SIG-M5 (cell line): ENCODE measurements around the gene TRAPPC3.
A peak's percentile ranks its signal among the peaks of the same experiment; 100 is the strongest.

Experiments
- DNase-seq: peaks from one replicate; lab custom pipeline; 2025; lab: John Stamatoyannopoulos, UW

TRAPPC3 gene

GRCh38 chr1:36098650-36099365 lies 50.5 kb downstream of the TRAPPC3 start:
- DNase-seq: no peak

GRCh38 chr1:36097693-36098585 lies 51.3 kb downstream of the TRAPPC3 start:
- DNase-seq: no peak

GRCh38 chr1:36096500-36097432 lies 52.5 kb downstream of the TRAPPC3 start:
- no peak for DNase-seq

GRCh38 chr1:36095760-36096405 lies 53.4 kb downstream of the TRAPPC3 start:
- DNase-seq: no peak

- no peak for DNase-seq
These were observed 54.6 kb downstream of the TRAPPC3 start for GRCh38 chr1:36094621-36095061.

- DNase-seq: no peak
These were observed 55.4 kb downstream of the TRAPPC3 start for GRCh38 chr1:36093929-36094328.

- DNase-seq: no peak
These were observed 56.1 kb downstream of the TRAPPC3 start for GRCh38 chr1:36093226-36093625.

GRCh38 chr1:36092798-36093185 lies 56.5 kb downstream of the TRAPPC3 start:
- DNase-seq: no peak

GRCh38 chr1:36092166-36092797 lies 57.0 kb downstream of the TRAPPC3 start:
- DNase-seq: no peak

- no peak for DNase-seq
These were observed 57.6 kb downstream of the TRAPPC3 start for GRCh38 chr1:36091698-36092097.

GRCh38 chr1:36091141-36091540 lies 58.1 kb downstream of the TRAPPC3 start:
- no peak for DNase-seq

GRCh38 chr1:36089393-36090121 lies 59.7 kb downstream of the TRAPPC3 start:
- DNase-seq: no peak

- peak; percentile 55 for DNase-seq
These were observed 60.5 kb downstream of the TRAPPC3 start, which contains the start of gene ADPRS for GRCh38 chr1:36088577-36089392. Gene ADPRS, plus strand, starts transcription at chr1:36088892. Its CDS starts 13 bp downstream, at chr1:36088905.

GRCh38 chr1:36088265-36088576 lies 61.1 kb downstream of the TRAPPC3 start:
- DNase-seq: no peak

- DNase-seq: no peak
These were observed 61.8 kb downstream of the TRAPPC3 start for GRCh38 chr1:36087233-36088123.
